ENCODE measurements around the gene HTT.
"Not testable (repeated sequence)": the region's sequence is repeated elsewhere in the genome, so short reads cannot be mapped to it uniquely, and the experiment has no call there.

HTT gene

DNA sequence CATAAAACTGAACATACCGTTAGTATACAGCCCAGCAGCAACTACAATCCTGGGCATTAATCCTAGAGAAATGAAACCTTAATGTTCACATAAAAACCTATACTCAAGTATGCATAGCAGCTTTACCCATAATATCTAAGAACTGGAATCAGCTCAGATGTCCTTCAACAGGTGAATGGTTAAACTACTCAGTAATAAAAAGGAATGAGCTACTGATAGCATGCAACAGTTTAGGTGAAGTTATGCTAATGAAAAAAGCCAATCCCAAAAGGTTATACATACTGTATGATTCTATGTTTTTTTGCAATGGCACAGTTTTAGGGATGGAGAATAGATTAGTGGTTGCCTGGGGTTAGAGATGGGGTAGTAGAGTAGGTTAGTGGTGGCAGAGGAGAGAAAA lies 9.3 kb downstream of the HTT start:
- TF ChIP-seq, protein P1, sequence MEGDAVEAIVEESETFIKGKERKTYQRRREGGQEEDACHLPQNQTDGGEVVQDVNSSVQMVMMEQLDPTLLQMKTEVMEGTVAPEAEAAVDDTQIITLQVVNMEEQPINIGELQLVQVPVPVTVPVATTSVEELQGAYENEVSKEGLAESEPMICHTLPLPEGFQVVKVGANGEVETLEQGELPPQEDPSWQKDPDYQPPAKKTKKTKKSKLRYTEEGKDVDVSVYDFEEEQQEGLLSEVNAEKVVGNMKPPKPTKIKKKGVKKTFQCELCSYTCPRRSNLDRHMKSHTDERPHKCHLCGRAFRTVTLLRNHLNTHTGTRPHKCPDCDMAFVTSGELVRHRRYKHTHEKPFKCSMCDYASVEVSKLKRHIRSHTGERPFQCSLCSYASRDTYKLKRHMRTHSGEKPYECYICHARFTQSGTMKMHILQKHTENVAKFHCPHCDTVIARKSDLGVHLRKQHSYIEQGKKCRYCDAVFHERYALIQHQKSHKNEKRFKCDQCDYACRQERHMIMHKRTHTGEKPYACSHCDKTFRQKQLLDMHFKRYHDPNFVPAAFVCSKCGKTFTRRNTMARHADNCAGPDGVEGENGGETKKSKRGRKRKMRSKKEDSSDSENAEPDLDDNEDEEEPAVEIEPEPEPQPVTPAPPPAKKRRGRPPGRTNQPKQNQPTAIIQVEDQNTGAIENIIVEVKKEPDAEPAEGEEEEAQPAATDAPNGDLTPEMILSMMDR (IDR thresholded peaks at IDR 0.05; ENCODE audit: low read depth, low read length): no peak
- no peak overlapping the region for H3K4me3 ChIP-seq (ENCODE audit: low read depth, low read length)

DNA sequence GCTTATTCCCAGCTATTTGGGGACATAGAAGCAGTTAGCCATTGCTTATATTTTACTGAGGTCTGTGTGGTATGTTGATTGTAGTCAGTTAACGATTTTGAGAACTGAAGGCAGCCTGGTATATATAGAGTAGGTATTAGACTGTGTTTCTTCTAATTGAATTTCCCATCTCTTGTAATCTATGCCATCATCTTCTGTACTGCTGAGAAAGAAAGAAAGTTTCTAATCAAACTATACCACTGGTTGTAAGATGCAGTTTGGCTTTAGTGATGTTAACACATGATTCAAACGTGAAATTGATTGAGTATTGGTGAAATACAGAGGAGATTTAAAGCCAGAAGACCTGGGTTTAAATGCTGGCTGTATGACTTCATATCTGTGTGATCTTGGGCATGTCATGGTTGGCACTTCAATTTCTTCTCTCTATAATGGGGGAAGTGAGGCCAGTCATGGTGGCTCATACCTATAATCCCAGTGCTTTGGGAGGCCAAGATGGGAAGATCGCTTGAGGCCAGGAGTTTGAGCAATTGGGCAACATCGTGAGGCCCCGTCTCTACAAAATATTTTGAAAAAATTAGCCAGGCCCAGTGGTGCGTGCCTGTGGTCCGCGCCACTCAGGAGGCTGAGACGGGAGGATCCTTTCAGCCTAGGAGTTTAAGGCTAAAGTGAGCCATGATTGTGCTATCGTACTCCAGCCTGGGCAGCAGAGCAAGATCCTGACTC lies 11.6 kb downstream of the HTT start:
- H3K4me3 ChIP-seq (ENCODE audit: low read depth, low read length): no peak overlapping the region
- TF ChIP-seq, protein P1 (IDR thresholded peaks at IDR 0.05; ENCODE audit: low read depth, low read length): no peak

DNA sequence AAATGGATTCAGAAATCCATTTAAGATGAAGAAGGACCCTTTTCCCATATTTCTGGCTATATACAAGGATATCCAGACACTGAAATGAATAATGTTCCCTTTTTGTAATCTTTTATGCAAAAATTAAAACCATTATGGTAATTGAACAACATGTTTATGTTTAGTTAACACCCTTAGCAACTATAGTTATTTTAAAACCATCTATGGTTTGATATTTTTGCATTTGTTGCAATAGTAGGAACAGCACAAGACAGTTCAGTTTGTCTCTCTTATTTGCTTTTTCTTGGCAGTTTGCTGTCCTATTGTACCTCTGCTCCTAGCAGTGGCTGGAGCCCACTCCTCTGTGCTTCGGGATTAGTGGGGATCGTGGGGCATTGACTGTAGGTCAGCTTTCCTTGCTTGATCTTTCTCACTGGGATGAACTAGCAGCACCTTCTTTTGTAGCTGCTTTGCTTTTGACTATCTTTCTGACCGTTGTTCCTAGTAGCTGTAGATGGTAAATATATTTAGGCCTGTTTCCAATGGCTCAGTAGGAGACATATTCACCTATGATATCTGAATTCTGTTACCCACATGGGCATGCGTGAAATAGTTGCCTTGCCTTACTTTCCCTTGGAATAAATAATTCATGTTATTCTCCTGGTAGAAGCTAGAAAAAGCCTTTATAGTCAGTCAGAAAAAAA lies 12.8 kb downstream of the HTT start:
- no peak overlapping the region for H3K4me3 ChIP-seq (ENCODE audit: low read depth, low read length)
- TF ChIP-seq, protein P1 (IDR thresholded peaks at IDR 0.05; ENCODE audit: low read depth, low read length): no peak

DNA sequence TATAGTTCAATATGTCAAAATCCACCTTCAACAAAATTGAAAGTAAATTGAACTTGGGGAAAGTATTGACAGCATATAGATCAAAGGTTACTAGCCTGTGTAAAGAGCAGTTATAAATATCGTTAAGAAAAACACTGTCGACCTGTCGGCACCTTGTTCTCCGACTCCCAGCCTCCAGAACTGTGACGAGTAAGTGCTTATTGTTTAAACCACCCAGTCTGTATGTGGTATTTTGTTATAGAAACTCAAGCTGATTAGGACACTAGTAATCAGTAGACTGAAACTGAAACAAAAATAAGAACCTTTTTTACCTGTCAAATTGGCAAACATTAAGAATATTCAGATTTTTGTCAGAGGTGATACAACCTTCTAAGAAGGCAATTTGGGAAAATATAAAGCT lies 17.0 kb downstream of the HTT start:
- H3K4me3 ChIP-seq (ENCODE audit: low read depth, low read length): no peak overlapping the region
- TF ChIP-seq, protein P1 (IDR thresholded peaks at IDR 0.05; ENCODE audit: low read depth, low read length): no peak

DNA sequence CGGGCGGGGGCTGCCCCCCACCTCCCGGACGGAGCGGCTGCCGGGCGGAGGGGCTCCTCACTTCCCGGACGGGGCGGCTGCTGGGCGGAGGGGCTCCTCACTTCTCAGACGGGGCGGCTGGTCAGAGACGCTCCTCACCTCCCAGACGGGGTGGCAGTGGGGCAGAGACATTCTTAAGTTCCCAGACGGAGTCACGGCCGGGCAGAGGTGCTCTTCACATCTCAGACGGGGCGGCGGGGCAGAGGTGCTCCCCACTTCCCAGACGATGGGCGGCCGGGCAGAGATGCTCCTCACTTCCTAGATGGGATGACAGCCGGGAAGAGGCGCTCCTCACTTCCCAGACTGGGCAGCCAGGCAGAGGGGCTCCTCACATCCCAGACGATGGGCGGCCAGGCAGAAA lies 20.2 kb downstream of the HTT start:
- H3K4me3 ChIP-seq (ENCODE audit: low read depth, low read length): not testable (repeated sequence)

DNA sequence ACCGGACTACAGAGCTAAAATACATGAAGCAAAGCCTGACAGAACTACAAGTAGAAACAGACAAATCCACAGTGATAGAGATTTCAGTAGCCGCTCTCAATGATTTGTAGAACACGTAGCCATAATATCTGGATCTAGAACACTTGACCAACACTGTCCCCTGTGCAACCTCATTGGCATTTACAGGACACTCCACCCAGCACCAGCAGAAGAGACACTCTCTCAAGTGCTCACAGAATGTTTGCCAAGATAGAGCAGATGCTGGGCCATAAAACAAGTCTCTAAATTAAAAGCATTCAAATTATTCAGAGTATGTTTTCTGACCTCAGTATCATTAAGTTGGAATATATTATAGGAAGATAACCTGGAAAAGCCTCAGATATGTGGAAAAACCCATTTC lies 21.7 kb downstream of the HTT start:
- H3K4me3 ChIP-seq (ENCODE audit: low read depth, low read length): no peak overlapping the region
- TF ChIP-seq, protein P1 (IDR thresholded peaks at IDR 0.05; ENCODE audit: low read depth, low read length): no peak

DNA sequence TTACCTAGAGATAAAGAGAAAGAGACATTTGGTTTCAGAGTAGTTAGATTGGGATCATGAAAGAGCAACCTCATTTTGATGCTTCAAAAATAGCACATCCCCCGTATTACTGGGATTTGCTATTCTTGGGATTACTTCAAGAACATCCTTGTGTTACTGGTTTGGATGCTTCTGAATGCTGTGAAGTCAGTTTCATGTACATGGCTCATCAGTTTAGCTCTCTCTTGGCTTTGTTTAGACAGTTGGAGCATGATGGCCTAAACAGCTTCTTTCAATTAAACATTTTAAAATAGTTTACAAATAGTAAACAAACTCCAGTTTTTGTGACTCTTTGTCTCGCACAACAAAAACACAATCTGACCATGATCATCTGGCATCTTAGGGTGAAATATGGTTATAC lies 23.9 kb downstream of the HTT start:
- TF ChIP-seq, protein P1 (IDR thresholded peaks at IDR 0.05; ENCODE audit: low read depth, low read length): no peak
- no peak overlapping the region for H3K4me3 ChIP-seq (ENCODE audit: low read depth, low read length)

Data from WI38 (cell line).